NCI-H2107 treated with DMSO at 0.1 percent for 48 hours (cell line): ENCODE data around the gene AURKAIP1.
"Not testable (repeated sequence)": the region's sequence is repeated elsewhere in the genome, so short reads cannot be mapped to it uniquely, and the experiment has no call there.

Experiments used
- DNase-seq: peaks from one replicate; lab custom pipeline; 2025; ENCODE audit not compliant: unreplicated experiment; lab: John Stamatoyannopoulos, UW

AURKAIP1 gene

GRCh38 chr1:1406821-1407635 is 32.0 kb upstream of the AURKAIP1 start, which contains the start of gene MRPL20:
MRPL20 (minus strand) TSS chr1:1407293; CDS start chr1:1407217, 76 bp downstream.
- peak; percentile 6 for DNase-seq

GRCh38 chr1:1406101-1406820 is 31.3 kb upstream of the AURKAIP1 start:
- DNase-seq: no peak

- no peak for DNase-seq
These were observed 28.6 kb upstream of the AURKAIP1 start for GRCh38 chr1:1403653-1404052.

DNA sequence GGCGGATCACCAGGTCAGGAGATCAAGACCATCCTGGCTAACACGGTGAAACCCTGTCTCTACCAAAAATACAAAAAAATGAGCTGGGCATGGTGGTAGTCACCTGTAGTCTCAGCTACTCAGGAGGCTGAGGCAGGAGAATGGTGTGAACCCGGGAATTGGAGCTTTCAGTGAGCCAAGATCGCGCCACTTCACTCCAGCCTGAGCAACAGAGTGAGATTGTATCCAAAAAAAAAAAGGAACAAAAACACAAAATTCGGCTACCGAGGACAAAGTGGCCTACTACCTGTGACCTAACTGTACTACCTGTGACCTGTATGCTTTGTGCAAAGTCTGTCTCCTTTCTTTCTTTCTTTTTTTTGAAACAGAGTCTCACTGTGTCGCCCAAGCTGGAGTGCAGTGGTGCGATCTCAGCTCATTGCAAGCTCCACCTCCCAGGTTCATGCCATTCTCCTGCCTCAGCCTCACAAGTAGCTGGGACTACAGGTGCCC is 27.9 kb upstream of the AURKAIP1 start:
- DNase-seq: not testable (repeated sequence)

- DNase-seq: no peak
These were observed 27.3 kb upstream of the AURKAIP1 start for GRCh38 chr1:1402072-1402900.

DNA sequence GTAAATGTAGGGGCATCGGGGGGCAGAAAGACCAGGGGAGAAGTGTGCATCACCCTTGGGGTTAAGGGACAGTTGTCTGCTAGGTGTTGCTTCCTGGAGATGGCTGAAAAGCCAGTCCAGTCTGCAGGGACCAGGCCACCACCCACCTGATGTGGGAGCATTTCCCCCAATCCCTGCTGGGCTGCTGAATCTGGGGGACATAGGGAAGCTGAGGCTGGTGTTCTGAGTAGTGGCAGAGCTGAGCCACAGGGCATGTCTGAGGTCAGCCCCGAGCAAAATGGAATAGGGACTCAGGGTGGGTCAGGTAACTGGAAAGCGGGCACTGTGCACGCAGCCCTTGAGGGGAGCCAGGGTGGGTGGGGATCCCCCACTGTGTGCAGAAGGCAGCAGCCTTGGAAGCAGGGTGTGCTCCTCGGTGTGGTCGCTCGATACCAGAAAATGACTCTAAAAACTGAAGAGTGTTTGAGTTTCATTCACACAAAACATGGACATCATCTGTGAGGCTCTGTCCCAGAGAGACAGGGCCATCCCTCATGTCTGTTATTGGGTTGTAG is 26.5 kb upstream of the AURKAIP1 start:
- no peak for DNase-seq

DNA sequence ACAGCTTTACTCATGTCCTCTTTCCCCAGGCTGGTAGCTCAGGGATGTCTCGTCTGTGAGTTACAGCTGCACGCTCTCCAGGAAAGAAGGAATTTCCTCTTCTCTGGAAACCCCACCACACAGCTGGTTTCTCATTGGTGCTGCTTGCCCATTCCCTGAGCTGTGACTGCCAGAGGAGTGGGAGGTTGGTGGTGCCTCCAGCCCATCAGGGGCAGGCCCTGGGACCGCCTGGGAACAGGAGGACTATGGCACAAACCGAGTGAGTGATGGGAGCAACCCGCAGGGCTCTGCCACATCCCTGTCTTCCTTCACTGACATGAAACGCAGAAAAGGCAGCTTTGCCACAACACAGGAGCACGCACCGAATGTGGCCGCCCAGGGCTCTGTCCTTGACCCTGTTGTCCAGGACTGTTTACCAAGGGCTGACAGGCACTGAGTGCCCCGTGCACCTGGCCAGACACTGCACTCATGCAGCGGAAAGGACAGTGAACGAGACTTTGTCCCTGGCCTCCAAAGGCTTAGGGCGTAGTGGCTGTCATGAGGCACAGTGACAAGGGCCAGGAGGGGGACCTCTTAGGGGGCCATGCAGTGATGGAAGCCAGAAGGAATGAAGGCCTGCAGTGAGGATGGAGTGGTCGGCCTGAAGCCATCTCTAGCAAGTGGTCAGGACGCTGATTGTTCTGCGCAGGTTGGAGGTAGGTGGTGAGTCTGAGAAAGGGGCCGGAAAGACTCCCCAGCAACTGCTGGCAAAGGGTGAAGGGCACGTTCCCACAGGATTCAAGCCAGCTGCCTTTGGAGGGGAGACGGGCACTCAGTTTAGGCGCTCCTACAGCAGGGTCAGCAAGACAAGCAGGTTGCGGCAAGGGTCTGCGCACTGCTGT is 25.8 kb upstream of the AURKAIP1 start:
- DNase-seq: no peak

GRCh38 chr1:1399872-1400575 is 25.0 kb upstream of the AURKAIP1 start:
- no peak for DNase-seq

DNA sequence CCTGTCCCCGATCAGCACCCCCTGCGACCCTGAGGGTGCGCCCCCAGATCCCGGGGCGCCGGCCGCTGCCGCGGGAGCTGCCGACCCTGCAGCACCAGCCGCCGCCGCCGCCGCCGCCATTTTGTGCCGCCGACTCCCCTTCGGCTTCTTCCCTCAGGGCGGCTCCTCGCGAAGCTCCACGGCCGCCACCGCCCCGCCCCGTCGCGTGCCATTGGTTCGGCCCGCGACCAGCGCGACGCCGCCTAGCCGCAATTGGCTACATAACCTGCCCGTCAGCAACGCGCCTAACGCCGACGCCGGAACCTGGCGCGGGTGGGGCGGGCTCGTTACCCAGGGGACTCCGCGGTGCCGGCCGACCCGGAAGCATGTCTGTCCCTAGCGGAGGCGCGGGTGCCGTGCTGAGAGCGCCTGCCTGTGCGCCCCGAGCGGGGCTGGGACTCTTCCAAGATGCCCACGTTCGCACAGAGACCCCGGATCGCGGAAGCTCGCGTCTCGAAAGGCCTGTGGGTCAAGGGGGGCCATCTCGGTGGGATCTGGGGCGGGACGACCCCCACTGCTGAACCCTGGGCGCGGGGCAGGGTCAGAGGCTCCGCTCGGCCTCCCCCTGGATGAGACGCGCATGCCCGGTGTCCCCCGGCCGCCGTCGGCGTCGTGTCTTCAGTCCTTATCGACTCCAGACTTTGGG is 24.3 kb upstream of the AURKAIP1 start, which contains the start of gene CCNL2:
TSS of gene CCNL2 (minus strand) at position 149 of the 685 bp plus-strand sequence. CDS start at position 120, 29 bp downstream.
- peak; percentile 25 for DNase-seq

DNA sequence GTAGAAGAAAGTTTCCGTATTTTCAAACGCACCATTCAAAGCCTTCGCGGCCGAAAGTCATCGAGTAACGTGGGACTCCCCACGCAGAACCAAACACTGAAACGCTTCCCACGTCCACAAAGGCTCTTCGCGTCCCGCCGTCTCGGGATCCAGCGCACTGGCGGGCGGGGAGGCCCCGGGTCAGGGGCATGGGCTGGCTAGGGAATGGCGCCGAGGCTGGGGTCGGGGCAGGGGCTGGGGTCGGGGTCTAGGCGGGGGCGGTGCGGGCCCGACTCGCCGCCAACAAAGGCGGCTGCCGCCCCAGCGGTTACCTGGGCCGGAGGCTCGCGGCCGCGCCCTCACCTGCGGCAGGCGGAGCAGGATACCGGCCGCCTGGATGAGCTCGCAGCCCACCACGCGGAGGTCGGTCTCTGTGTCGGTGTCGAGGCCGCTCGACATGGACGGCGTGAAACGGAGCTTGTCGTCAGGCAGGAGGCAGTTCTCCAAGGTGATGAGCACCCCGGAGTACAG is 23.7 kb upstream of the AURKAIP1 start:
- no peak for DNase-seq

GRCh38 chr1:1397839-1398523 is 23.0 kb upstream of the AURKAIP1 start:
- DNase-seq: no peak

DNA sequence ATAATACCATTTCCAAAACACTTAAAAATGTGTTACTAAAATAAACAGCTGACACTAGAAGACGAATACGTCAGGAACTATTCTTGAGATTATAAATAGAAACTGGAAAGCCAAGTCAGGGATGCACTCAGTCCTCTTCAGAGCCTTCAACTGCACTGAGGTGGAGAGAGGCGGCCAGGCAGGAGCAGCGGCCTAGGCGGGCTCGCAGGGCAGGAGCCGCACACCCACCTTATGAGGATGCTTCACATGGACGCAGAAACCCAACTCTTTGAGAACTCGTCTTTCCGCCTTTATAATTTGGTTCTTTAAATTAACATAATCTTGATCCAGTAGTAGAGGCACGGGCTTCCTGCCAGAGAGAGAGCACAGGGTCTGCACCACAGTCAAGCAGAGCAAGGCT is 20.2 kb upstream of the AURKAIP1 start:
- DNase-seq: no peak

DNA sequence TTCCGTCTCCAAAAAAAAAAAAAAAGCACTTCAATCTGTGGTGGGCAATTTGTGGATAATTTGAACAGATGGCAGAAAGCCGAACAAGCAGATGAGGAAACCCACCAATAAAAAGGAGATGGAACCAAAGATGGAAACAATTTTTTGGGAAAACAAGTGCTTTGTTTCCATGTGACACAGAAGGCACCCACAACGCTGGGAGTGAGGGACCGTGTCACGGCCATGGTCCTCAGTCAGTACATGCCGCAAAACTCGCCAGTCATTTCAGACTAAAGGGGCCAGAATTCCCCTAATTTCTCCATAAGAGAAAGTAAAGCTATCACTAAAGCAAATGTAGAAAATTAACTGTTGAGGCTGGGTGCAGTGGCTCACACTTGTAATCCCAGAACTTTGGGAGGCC is 19.1 kb upstream of the AURKAIP1 start:
- DNase-seq: no peak

DNA sequence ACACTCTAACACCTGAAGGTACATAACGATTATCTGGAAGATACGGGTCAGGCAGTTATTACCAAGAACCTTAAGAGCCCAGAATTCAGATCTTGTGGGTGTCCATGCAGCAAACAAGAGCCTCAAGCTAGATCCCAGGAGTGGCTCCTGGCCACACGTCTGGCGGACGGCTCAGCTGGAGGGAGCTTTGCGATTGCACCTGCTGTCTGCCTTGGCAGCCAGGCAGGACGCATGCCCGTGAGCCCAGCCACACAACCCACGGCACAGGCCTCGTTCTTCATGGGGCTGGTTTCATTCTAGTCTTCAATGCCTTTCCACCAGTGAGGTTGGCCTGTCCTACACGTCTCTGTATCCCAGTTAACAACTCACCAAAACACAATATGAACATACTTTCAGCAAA is 18.4 kb upstream of the AURKAIP1 start:
- no peak for DNase-seq

GRCh38 chr1:1393014-1393413 is 18.0 kb upstream of the AURKAIP1 start:
- no peak for DNase-seq

- DNase-seq: no peak
These were observed 16.2 kb upstream of the AURKAIP1 start for GRCh38 chr1:1391225-1391624.

DNA sequence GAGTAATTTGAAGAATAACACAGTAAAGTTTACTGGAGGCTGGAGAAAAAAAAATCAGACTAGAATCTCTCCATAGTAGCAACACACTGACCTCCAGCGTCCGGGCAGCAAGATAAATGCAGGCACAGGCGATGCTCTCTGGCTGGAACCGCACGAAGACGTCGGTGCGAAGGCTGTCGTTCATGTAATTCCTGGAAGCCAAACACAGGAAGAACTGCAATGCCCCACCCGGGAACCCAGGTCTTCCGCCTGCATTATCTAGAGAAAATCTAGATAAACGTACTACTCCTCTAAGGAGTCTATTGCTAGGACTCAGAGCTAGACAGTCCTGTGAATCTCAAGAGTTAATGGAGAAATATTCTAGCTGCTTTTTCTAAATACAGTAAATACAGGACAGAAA is 15.7 kb upstream of the AURKAIP1 start:
- no peak for DNase-seq

- no peak for DNase-seq
These were observed 13.1 kb upstream of the AURKAIP1 start for GRCh38 chr1:1388078-1388472.
